GM12892 (cell line): ENCODE data around the gene KCNMB2.

Source experiments
- POLR2A ChIP-seq: IDR thresholded peaks from 2 replicates; pipeline ENCODE4 v1.6.1; 2011; ENCODE audit warnings: low read depth, low read length, control low read depth
- POLR2AphosphoS5 ChIP-seq: IDR thresholded peaks from 2 replicates; pipeline ENCODE4 v1.6.1; 2011; ENCODE audit warnings: low read depth, low read length, control low read depth
- TAF1 ChIP-seq: IDR thresholded peaks from 2 replicates; pipeline ENCODE4 v1.6.1; 2011; ENCODE audit warnings: low read depth, mild to moderate bottlenecking, control low read depth, low read length, borderline replicate concordance

GRCh38 chr3:178491751-178492150 lies 44.5 kb upstream of the KCNMB2 start:
- TF ChIP-seq POLR2AphosphoS5 (no peak), POLR2A (no peak), TAF1 (no peak)
